GM23248 (cell line): ENCODE measurements around the gene SEMA3G. TPM values are rescaled to one million over a fixed set of nuclear protein-coding genes. Genes with fewer than 3 reads are reported as not detected.

Source experiments
- DNase-seq: peaks from one replicate; pipeline ENCODE4 v3.0.0-alpha.2; 2015
- H2AFZ ChIP-seq: fragments of 200-600 bp; sonication (generic); 2 replicates; pipeline ENCODE4 v1.6.1; 2016; ENCODE audit warnings: antibody characterized with exemption
- H3F3A ChIP-seq: fragments of 200-600 bp; sonication (generic); 2 replicates; pipeline ENCODE4 v1.6.1; 2016; ENCODE audit warnings: mild to moderate bottlenecking, antibody characterized with exemption, mixed run types; ENCODE audit not compliant: insufficient read depth
- H3K27ac ChIP-seq: fragments of 200-600 bp; sonication (generic); 2 replicates; pipeline ENCODE4 v1.5.1; 2016; ENCODE audit warnings: mild to moderate bottlenecking
- H3K27me3 ChIP-seq: fragments of 200-600 bp; sonication (generic); replicated peaks from 2 replicates; pipeline ENCODE4 v1.6.1; 2016; ENCODE audit warnings: mild to moderate bottlenecking; ENCODE audit not compliant: insufficient read depth
- H3K36me3 ChIP-seq: fragments of 200-600 bp; sonication (generic); 2 replicates; pipeline ENCODE4 v1.6.1; 2016; ENCODE audit warnings: low read depth, mild to moderate bottlenecking
- H3K4me1 ChIP-seq: fragments of 200-600 bp; sonication (generic); 2 replicates; pipeline ENCODE4 v1.6.1; 2016; ENCODE audit warnings: mild to moderate bottlenecking; ENCODE audit not compliant: insufficient read depth
- H3K4me2 ChIP-seq: fragments of 200-600 bp; sonication (generic); one replicate; pipeline ENCODE4 v1.6.1; 2016; ENCODE audit warnings: mild to moderate bottlenecking; ENCODE audit not compliant: unreplicated experiment
- H3K4me3 ChIP-seq: fragments of 200-600 bp; sonication (generic); 2 replicates; pipeline ENCODE4 v1.5.1; 2016; ENCODE audit warnings: mild to moderate bottlenecking
- H3K79me2 ChIP-seq: fragments of 200-600 bp; sonication (generic); 2 replicates; pipeline ENCODE4 v1.6.1; 2016; ENCODE audit warnings: mild to moderate bottlenecking; ENCODE audit not compliant: insufficient read depth
- H3K9ac ChIP-seq: fragments of 200-600 bp; sonication (generic); 2 replicates; pipeline ENCODE4 v1.6.1; 2016; ENCODE audit warnings: mild to moderate bottlenecking
- H3K9me2 ChIP-seq: fragments of 200-600 bp; sonication (generic); 2 replicates; pipeline ENCODE4 v1.6.1; 2016; ENCODE audit warnings: mixed run types, mild to moderate bottlenecking, moderate library complexity; ENCODE audit not compliant: insufficient read depth
- H3K9me3 ChIP-seq: fragments of 200-600 bp; sonication (generic); one replicate; pipeline ENCODE4 v1.6.1; 2017; ENCODE audit warnings: low read depth
- H4K20me1 ChIP-seq: fragments of 200-600 bp; sonication (generic); 2 replicates; pipeline ENCODE4 v1.6.0; 2016; ENCODE audit not compliant: insufficient read depth
- EZH2 ChIP-seq: fragments of 200-600 bp; sonication (generic); IDR thresholded peaks from 2 replicates; pipeline ENCODE4 v1.6.1; 2018; ENCODE audit warnings: antibody characterized with exemption, mild to moderate bottlenecking; ENCODE audit not compliant: insufficient read depth, poor library complexity, severe bottlenecking
- EZH2phosphoT487 ChIP-seq: fragments of 200-600 bp; sonication (generic); IDR thresholded peaks from 2 replicates; pipeline ENCODE4 v1.6.1; 2018; ENCODE audit warnings: antibody characterized with exemption, moderate library complexity, mild to moderate bottlenecking, low read depth; ENCODE audit not compliant: insufficient read depth
- WGBS, 2 experiments: methylation state at CpG; one replicate each; pipeline ENCODE4 v1.1.6; 2015 to 2017; ENCODE audit warnings: low lambda C conversion rate in 2 of 2, low coverage in 1 of 2; ENCODE audit errors: missing lambda C conversion rate in 2 of 2; 5-methylcytosine and 5-hydroxymethylcytosine counted together
- in situ Hi-C: fragments of 300-500 bp; cut with MboI; formaldehyde crosslinking; loops from 2 replicates; pipeline ENCODE4 v1.15.0; 2020
- polyA plus RNA-seq: library from polyadenylated mRNA; unstranded; fragments of >200 nt; fragmentation: Nextera tagmentation; extraction: Ambion mirVana; gene quantifications from 2 replicates; pipeline ENCODE4 v1.2.1, GENCODE V29; 2016
- total RNA-seq: library from RNA; depleted of rRNA; stranded (reverse); fragments of >200 nt; shearing (Covaris generic); gene quantifications from 2 replicates; pipeline ENCODE4 v1.2.3, GENCODE V29; 2014

SEMA3G gene
- total and polyA plus RNA-seq, 2 experiments from 2014 or later = 0.21 TPM; not detected in 1

DNA sequence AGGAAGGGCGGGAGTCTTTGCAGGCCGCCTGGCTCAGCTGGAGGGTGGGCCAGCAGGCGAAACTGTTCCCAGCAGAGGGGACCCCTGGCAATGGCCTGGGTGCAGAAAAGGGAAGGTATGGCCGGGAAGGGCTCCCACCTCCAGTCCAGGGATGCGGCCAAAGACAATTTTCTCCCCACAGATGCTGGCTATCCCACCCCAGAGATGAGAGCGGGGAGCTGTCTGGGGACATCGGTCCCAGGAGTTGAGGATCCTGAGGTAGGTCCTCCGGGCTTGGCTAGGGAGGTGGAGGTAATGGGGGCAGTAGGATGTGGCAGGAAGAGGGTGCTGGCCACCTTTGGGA is 1.7 kb downstream of the SEMA3G start:
- H2AFZ ChIP-seq = no peak overlapping the region
- no peak overlapping the region for H3K4me3 ChIP-seq
- in situ Hi-C loops = no loop called here
- WGBS, 2 experiments = 75 to 77% methylated on average over 8 of the region's 8 CpGs
- H3K9me3 ChIP-seq = no peaks in the 10 kb centered on the region
- no peaks in the 10 kb centered on the region for H4K20me1 ChIP-seq
- H3K27me3 ChIP-seq = no peaks in the 10 kb centered on the region
- no peak overlapping the region for H3K9ac ChIP-seq
- H3K4me2 ChIP-seq = no peak overlapping the region
- H3K36me3 ChIP-seq = no peaks in the 10 kb centered on the region
- DNase-seq = no peak
- H3K4me1 ChIP-seq = no peaks in the 10 kb centered on the region
- H3F3A ChIP-seq = no peaks in the 10 kb centered on the region
- H3K79me2 ChIP-seq = no peaks in the 10 kb centered on the region
- no peak overlapping the region for H3K27ac ChIP-seq
- no peaks in the 10 kb centered on the region for H3K9me2 ChIP-seq
- no peak for TF ChIP-seq EZH2phosphoT487
- TF ChIP-seq EZH2 = no peak

DNA sequence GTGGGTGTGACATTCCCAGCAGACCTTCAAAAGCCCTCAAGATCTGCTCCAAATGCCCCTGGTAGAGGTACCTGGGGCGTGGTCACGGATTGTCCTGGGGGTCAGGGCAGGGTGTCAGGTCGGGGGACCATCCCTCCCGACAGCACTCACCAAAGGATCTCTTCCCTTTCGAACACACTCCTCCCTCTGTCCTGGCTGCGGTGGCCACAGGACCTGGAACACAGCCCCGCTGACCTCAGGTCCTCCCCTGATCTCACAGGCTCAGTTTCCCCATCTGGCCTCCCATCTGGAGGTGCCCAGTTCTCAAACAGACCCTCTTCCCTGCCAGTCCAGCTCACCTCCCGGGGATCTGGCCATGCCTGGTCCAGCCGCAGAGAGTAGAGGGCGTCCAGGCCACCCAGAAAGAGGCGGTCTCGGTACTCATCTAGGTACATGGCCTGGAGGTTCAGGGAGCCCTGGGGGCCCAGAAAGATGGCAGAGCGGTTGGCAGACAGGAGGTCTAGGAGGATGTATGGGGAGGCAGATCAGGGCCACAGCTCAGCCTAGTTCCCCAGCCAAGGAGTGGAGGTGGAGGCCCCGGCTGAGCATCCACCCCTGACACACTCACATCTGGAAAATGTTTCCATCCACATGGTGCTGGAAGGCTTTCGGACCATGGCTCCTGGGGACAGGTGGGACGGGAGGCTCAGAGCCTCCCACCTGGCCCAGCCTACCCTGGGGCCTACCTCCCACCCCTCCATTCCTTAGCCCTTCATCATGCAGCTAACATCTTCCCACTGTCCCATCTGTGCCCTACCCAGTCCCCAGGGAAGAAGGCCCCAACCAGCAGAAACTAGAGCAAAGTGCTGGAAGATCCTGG is 2.3 kb downstream of the SEMA3G start:
- H3F3A ChIP-seq = no peaks in the 10 kb centered on the region
- H3K9me2 ChIP-seq = no peaks in the 10 kb centered on the region
- H3K27ac ChIP-seq = no peak overlapping the region
- H3K79me2 ChIP-seq = no peaks in the 10 kb centered on the region
- no peaks in the 10 kb centered on the region for H3K27me3 ChIP-seq
- no peaks in the 10 kb centered on the region for H4K20me1 ChIP-seq
- no peaks in the 10 kb centered on the region for H3K4me1 ChIP-seq
- H3K36me3 ChIP-seq = no peaks in the 10 kb centered on the region
- in situ Hi-C loops = no loop called here
- no peak overlapping the region for H2AFZ ChIP-seq
- no peak overlapping the region for H3K9ac ChIP-seq
- TF ChIP-seq EZH2 (no peak), EZH2phosphoT487 (no peak)
- DNase-seq = no peak
- WGBS, 2 experiments = 78 to 79% methylated on average over 12 to 16 of the region's 16 CpGs
- no peak overlapping the region for H3K4me3 ChIP-seq
- no peak overlapping the region for H3K4me2 ChIP-seq
- H3K9me3 ChIP-seq = no peaks in the 10 kb centered on the region

- Histone ChIP-seq H3K27me3 (no peaks in the 10 kb centered on the region), H3K9me3 (no peaks in the 10 kb centered on the region), H3K4me3 (no peak overlapping the region), H4K20me1 (no peaks in the 10 kb centered on the region), H3K79me2 (no peaks in the 10 kb centered on the region), H3K4me1 (peaks cover 2% of the 10 kb centered on the region; the same call in 1 of the 2 replicates), H3K27ac (no peak overlapping the region), H3K4me2 (no peak overlapping the region), H3F3A (no peaks in the 10 kb centered on the region), H3K9ac (no peak overlapping the region), H3K9me2 (no peaks in the 10 kb centered on the region), H3K36me3 (no peaks in the 10 kb centered on the region), H2AFZ (no peak overlapping the region)
- TF ChIP-seq EZH2phosphoT487 (no peak), EZH2 (no peak)
- no peak for DNase-seq
- in situ Hi-C loops = no loop called here
- 76 to 79% methylated on average over 12 to 18 of the region's 18 CpGs for WGBS, 2 experiments
Observed at GRCh38 chr3:52441772-52442332, 3.1 kb downstream of the SEMA3G start.

- Histone ChIP-seq H3F3A (no peaks in the 10 kb centered on the region), H3K9me2 (no peaks in the 10 kb centered on the region), H2AFZ (no peak overlapping the region), H3K4me1 (peaks cover 8% of the 10 kb centered on the region; the same call in 1 of the 2 replicates), H3K9me3 (no peaks in the 10 kb centered on the region), H3K36me3 (no peaks in the 10 kb centered on the region), H4K20me1 (no peaks in the 10 kb centered on the region), H3K4me2 (no peak overlapping the region), H3K27ac (no peak overlapping the region), H3K9ac (no peak overlapping the region), H3K4me3 (no peak overlapping the region), H3K27me3 (no peaks in the 10 kb centered on the region), H3K79me2 (no peaks in the 10 kb centered on the region)
- TF ChIP-seq EZH2phosphoT487 = no peak
- TF ChIP-seq EZH2 = no peak
- DNase-seq = no peak
- 90 to 91% methylated on average over 22 to 23 of the region's 23 CpGs for WGBS, 2 experiments
- in situ Hi-C loops = no loop called here
Observed at GRCh38 chr3:52441091-52441771, 3.7 kb downstream of the SEMA3G start.
